Measurements from ENCODE around the gene MRNIP.

GRCh38 chr5:179802950-179803562, 55.6 kb downstream of the MRNIP start:
- no peak for TF ChIP-seq EZH2 (IDR thresholded peaks at IDR 0.05; ENCODE audit: borderline replicate concordance, low read length)
- TF ChIP-seq CTCF (IDR thresholded peaks at IDR 0.05; ENCODE audit: low read length): no peak

Data from OCI-LY1 (cell line).